GM12878 (cell line): ENCODE results near the gene EEF2KMT. TPM values are rescaled to one million over a fixed set of nuclear protein-coding genes. Genes with fewer than 3 reads are reported as not detected.
"Not testable (repeated sequence)": the region's sequence is repeated elsewhere in the genome, so short reads cannot be mapped to it uniquely, and the experiment has no call there.

Source experiments
- ATAC-seq: fragments of 200-7000 bp; cut with Tn5 transposase; 3 replicates; pipeline ENCODE4 v1.9.1; 2020; ENCODE audit warnings: mild to moderate bottlenecking, moderate library complexity
- BruUV-seq: library from RNA; stranded (reverse); fragments of 400-500 nt; replicated peaks from 2 replicates; lab custom pipeline; 2021; lab: Mats Ljungman, UMichigan
- CTCF ChIA-PET: fragments of 300-600 bp; sonication (Branson Sonifier 250); formaldehyde crosslinking; extraction: SDS; loops from one replicate; lab custom pipeline; 2021; ENCODE audit warnings: inconsistent platforms; lab: Yijun Ruan, JAX
- POLR2A ChIA-PET: fragments of 350-600 bp; formaldehyde crosslinking; extraction: SDS; loops from one replicate; lab custom pipeline; 2021; ENCODE audit warnings: inconsistent platforms; lab: Charles Lee
- RAD21 ChIA-PET: fragments of 300-600 bp; sonication (Branson Sonifier 250); formaldehyde crosslinking; loops from one replicate; lab custom pipeline; 2023; ENCODE audit warnings: antibody characterized with exemption; ENCODE audit not compliant: unreplicated experiment; lab: Charles Lee
- SMC1A ChIA-PET: fragments of 300-600 bp; sonication (Branson Sonifier 250); formaldehyde crosslinking; loops from one replicate; lab custom pipeline; 2023; ENCODE audit not compliant: unreplicated experiment, uncharacterized antibody; lab: Charles Lee
- DNase-seq: peaks from one replicate; pipeline ENCODE4 v3.0.0-alpha.2; 2011; ENCODE audit warnings: low read depth, low spot score
- FAIRE-seq: peaks from 3 replicates; lab custom pipeline; 2011; peaks lifted over from hg19 to GRCh38; lab: Jason Lieb, UNC
- H2AFZ ChIP-seq: 2 replicates; pipeline ENCODE4 v1.6.0; 2011; ENCODE audit warnings: low read depth, low read length, control low read depth; ENCODE audit not compliant: control insufficient read depth
- H3K27ac ChIP-seq: 2 replicates; pipeline ENCODE4 v1.5.1; 2011; ENCODE audit warnings: control low read depth; ENCODE audit not compliant: control insufficient read depth, insufficient read depth
- H3K27me3 ChIP-seq, 2 experiments: replicated peaks in 1 of 2; 2 replicates each; pipeline versions ENCODE4 v1.6.0 to v1.6.1; 2011; ENCODE audit warnings: low read length in 1 of 2; ENCODE audit not compliant: control insufficient read depth in 2 of 2, insufficient read depth in 2 of 2
- H3K36me3 ChIP-seq, 2 experiments: 2 replicates each; pipeline ENCODE4 v1.5.1; 2011; ENCODE audit warnings: low read length in 1 of 2; ENCODE audit not compliant: control insufficient read depth in 2 of 2, insufficient read depth in 2 of 2
- H3K4me1 ChIP-seq: 2 replicates; pipeline ENCODE4 v1.6.1; 2011; ENCODE audit warnings: mild to moderate bottlenecking, low read length, moderate library complexity, mixed read lengths; ENCODE audit not compliant: control insufficient read depth, insufficient read depth
- H3K4me2 ChIP-seq: 2 replicates; pipeline ENCODE4 v1.6.0; 2011; ENCODE audit warnings: control low read depth; ENCODE audit not compliant: control insufficient read depth, insufficient read depth
- H3K4me3 ChIP-seq: fragments of 200-600 bp; sonication (generic); 2 replicates; pipeline ENCODE4 v1.5.1; 2016
- H3K79me2 ChIP-seq: 2 replicates; pipeline ENCODE4 v1.6.0; 2011; ENCODE audit warnings: low read length; ENCODE audit not compliant: control insufficient read depth, insufficient read depth
- H3K9ac ChIP-seq: 2 replicates; pipeline ENCODE4 v1.8.0; 2011; ENCODE audit warnings: low read length, control low read depth, mixed read lengths; ENCODE audit not compliant: control insufficient read depth, insufficient read depth
- H3K9me3 ChIP-seq: replicated peaks from 3 replicates; pipeline ENCODE4 v1.5.1; 2011; ENCODE audit warnings: mild to moderate bottlenecking, low read length; ENCODE audit not compliant: control insufficient read depth, insufficient read depth
- H4K20me1 ChIP-seq: 2 replicates; pipeline ENCODE4 v1.6.0; 2011; ENCODE audit not compliant: control insufficient read depth, insufficient read depth
- BRCA1 ChIP-seq: IDR thresholded peaks from 2 replicates; pipeline ENCODE4 v1.6.1; 2011; ENCODE audit warnings: low read depth, low read length, improper control_type of control experiment
- CEBPZ ChIP-seq: fragments of 150-350 bp; IDR thresholded peaks from 2 replicates; pipeline ENCODE4 v1.6.1; 2016; ENCODE audit warnings: low read depth, low read length
- CHD4 ChIP-seq: fragments of 200-600 bp; sonication (generic); IDR thresholded peaks from 2 replicates; pipeline ENCODE4 v1.6.1; 2016; ENCODE audit warnings: mild to moderate bottlenecking
- ELK1 ChIP-seq: IDR thresholded peaks from 2 replicates; pipeline ENCODE4 v1.6.1; 2012; ENCODE audit warnings: low read depth, low read length, improper control_type of control experiment
- HDGF ChIP-seq: fragments of 450-650 bp; IDR thresholded peaks from 2 replicates; pipeline ENCODE4 v1.6.1; 2016; ENCODE audit warnings: antibody characterized with exemption
- IKZF1 ChIP-seq: fragments of 450-650 bp; conservative IDR thresholded peaks from 2 replicates; pipeline ENCODE4 v1.6.1; 2017; ENCODE audit warnings: antibody characterized with exemption, mild to moderate bottlenecking
- NR2F1 ChIP-seq: fragments of 450-650 bp; conservative IDR thresholded peaks from 2 replicates; pipeline ENCODE4 v1.6.1; 2017; ENCODE audit warnings: mild to moderate bottlenecking
- PBX3 ChIP-seq: IDR thresholded peaks from 2 replicates; pipeline ENCODE4 v1.6.1; 2011; ENCODE audit warnings: mild to moderate bottlenecking, low read depth, low read length, moderate library complexity; ENCODE audit not compliant: insufficient replicate concordance
- ZNF24 ChIP-seq: fragments of 450-650 bp; IDR thresholded peaks from 2 replicates; pipeline ENCODE4 v1.6.1; 2017; ENCODE audit warnings: antibody characterized with exemption, mild to moderate bottlenecking
- ZNF384 ChIP-seq: IDR thresholded peaks from 2 replicates; pipeline ENCODE4 v1.6.1; 2012; ENCODE audit warnings: low read depth, mild to moderate bottlenecking, low read length, improper control_type of control experiment, borderline replicate concordance
- WGBS: methylation state at CpG from one replicate; pipeline ENCODE4 v1.1.6; 2016; ENCODE audit warnings: low lambda C conversion rate; ENCODE audit not compliant: insufficient replicate concordance, insufficient coverage; ENCODE audit errors: missing lambda C conversion rate; 5-methylcytosine and 5-hydroxymethylcytosine counted together
- in situ Hi-C: fragments of 300-500 bp; cut with MboI; formaldehyde crosslinking; loops from 9 replicates; pipeline ENCODE4 v1.14.3; 2018; ENCODE audit warnings: mixed read lengths
- intact Hi-C: fragments of 100-400 bp; cut with micrococcal nuclease; formaldehyde crosslinking; loops from one replicate; pipeline ENCODE4 v1.14.2; 2022; ENCODE audit not compliant: unreplicated experiment
- polyA plus RNA-seq, 11 experiments: library from polyadenylated mRNA; depleted of rRNA in 4 of 11; unstranded in 6 of 11; stranded (reverse) in 5 of 11; fragments of >200 nt; fragmentation: Nextera tagmentation in 4 of 11; fragmentation: Illumina TruSeq in 1 of 11; extraction: Ambion mirVana in 4 of 11; extraction: Trizol in 1 of 11; gene quantifications; 1 replicate in 1 of 11; 2 replicates in 10 of 11; pipeline versions ENCODE4 v1.2.1 to v1.2.3, GENCODE V29; 2011 to 2016; ENCODE audit warnings: inconsistent platforms in 2 of 11, missing spikeins in 2 of 11, low read depth in 1 of 11
- total RNA-seq, 4 experiments: library from RNA; depleted of rRNA in 3 of 4; stranded (reverse); fragments of >200 nt in 3 of 4; fragmentation: Illumina TruSeq in 1 of 4; extraction: Trizol in 1 of 4; gene quantifications; 2 replicates each; pipeline versions ENCODE4 v1.2.1 to v1.2.3, GENCODE V29; 2013 to 2021

The EEF2KMT gene
- total and polyA plus RNA-seq, 10 of the 15 experiments (the other 5 are each of a cell fraction or from before 2014, with no cell fraction given) = 3.8 to 28.1 (median 14.3) TPM

- DNase-seq (no peak), FAIRE-seq (no peak), ATAC-seq (no peak)
- H2AFZ ChIP-seq = no peak overlapping the region
- no peaks in the 10 kb centered on the region for H3K36me3 ChIP-seq
- H3K4me3 ChIP-seq = no peak overlapping the region
- 48% methylated on average over 10 of the region's 10 CpGs for WGBS
- in situ Hi-C loops (no loop called here), intact Hi-C loops (no loop called here)
- no TSS peak for BruUV-seq
- no peak overlapping the region for H3K4me2 ChIP-seq
- CTCF ChIA-PET = interaction anchor here (1.5 to 1.6 kb wide), 2 partner anchors 11 to 39 kb away, joined by 3 to 4 read pairs; no protein-coding TSS in a partner anchor
- H3K27me3 ChIP-seq = no peaks in the 10 kb centered on the region
- H3K9me3 ChIP-seq = no peaks in the 10 kb centered on the region; the same call in 1 of the 3 replicates
- H3K4me1 ChIP-seq = peaks cover 23% of the 10 kb centered on the region
- H4K20me1 ChIP-seq = no peaks in the 10 kb centered on the region
- RAD21 ChIA-PET = no interaction called here
- H3K9ac ChIP-seq = no peak overlapping the region
- no peaks in the 10 kb centered on the region for H3K79me2 ChIP-seq
- no peak for TF ChIP-seq IKZF1
- TF ChIP-seq CEBPZ = no peak
- no peak for TF ChIP-seq CHD4
- no peak for TF ChIP-seq HDGF
- TF ChIP-seq NR2F1 = no peak
- TF ChIP-seq ELK1 = no peak
- no peak for TF ChIP-seq ZNF384
- no peak for TF ChIP-seq BRCA1
- TF ChIP-seq PBX3 = no peak
- no peak for TF ChIP-seq ZNF24
- SMC1A ChIA-PET = interaction anchor here (1.1 kb wide), 1 partner anchor 30 kb away, joined by 3 read pairs; no protein-coding TSS in a partner anchor
- H3K27ac ChIP-seq = no peak overlapping the region
- POLR2A ChIA-PET = no interaction called here
Measured at GRCh38 chr16:5045499-5046115, 52.0 kb downstream of the EEF2KMT start.

GRCh38 chr16:5044581-5044980 is 53.0 kb downstream of the EEF2KMT start:
- H2AFZ ChIP-seq, FAIRE-seq, intact Hi-C loops, H4K20me1 ChIP-seq, H3K79me2 ChIP-seq, BruUV-seq, H3K27ac ChIP-seq, in situ Hi-C loops, H3K27me3 ChIP-seq, H3K9ac ChIP-seq, H3K9me3 ChIP-seq, H3K4me3 ChIP-seq, RAD21 ChIA-PET, DNase-seq, H3K36me3 ChIP-seq, ATAC-seq, H3K4me2 ChIP-seq: not testable (repeated sequence)
- SMC1A ChIA-PET = interaction anchor here (1.1 kb wide), 1 partner anchor 31 kb away, joined by 3 read pairs; no protein-coding TSS in a partner anchor
- 63% methylated on average over 10 of the region's 11 CpGs for WGBS
- POLR2A ChIA-PET = interaction anchor here (0.5 to 1.2 kb wide), 2 partner anchors 11 kb away, joined by 3 read pairs; partner anchors contain the start of gene NAGPA
- H3K4me1 ChIP-seq = peaks cover 26% of the 10 kb centered on the region
- CTCF ChIA-PET = interaction anchor here (1.6 kb wide), 1 partner anchor 12 kb away, joined by 4 read pairs; no protein-coding TSS in a partner anchor
